ENCODE measurements around the gene INPPL1. TPM values are rescaled to one million over a fixed set of nuclear protein-coding genes. Genes with fewer than 3 reads are reported as not detected.

Gene INPPL1
- total RNA-seq, 3 donors from 2014 or later, result 122 to 205 (median 151) TPM

DNA sequence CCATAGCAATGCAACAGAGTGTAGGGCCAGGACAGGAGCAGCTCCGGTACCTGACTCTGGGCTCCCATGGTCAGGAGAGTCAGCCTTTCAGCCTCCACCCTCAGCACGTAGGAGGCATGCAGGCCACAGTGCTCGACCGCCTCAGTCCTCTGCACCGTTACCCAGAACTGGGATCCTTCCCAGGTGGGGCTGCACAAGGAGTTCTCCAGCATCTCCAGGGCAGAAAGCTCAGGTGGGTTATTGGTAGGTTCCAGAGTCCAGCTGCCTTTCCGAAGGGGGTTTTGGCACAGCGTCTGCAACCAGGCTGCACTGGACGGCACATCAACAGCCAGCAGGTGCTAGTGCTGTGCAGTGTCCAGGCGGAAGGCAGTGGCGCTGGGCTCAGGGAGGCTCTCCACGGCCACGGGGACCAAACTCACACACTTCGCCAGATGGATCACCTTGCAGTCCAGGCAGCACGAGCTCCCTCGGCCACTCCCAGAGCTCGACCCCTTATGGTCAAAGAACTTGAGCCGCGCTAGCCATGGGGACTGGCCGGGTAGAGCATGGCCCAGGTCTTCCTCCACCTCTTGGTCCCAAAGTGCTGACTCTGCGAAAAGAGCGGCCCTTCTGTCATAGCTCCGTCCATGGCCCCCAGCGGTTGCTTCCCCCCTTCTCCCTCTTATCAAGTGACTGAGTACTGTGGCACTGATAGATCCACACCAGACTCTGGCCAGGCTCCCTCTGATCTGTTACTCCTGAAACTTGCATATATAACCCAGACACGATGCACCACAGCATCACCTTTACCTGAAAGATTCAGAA is 26.3 kb downstream of the INPPL1 start:
- no peaks in the 10 kb centered on the region for H3K36me3 ChIP-seq (ENCODE audit: low read depth)

DNA sequence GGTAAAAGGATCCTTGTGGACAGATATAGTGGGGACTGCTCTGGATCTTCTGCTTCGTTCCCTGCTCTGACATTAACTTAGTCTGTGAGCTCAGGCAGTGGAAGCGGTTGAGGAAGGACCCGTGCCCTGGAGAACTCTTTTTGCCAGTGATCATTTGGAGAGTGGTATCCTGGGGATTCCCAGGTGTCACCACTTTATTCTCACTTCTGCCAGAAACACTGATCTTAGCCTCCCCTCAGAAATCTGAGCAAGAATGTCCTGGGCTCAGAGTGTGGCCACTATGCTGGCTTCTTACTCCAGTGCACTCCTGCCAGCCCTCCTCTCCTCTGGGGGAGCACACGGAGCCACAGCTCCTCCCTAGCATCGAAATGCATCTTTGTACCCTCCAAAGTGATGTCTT is 27.0 kb downstream of the INPPL1 start:
- ATAC-seq (no peak), DNase-seq (no peak)
- intact Hi-C loops (cut with DNase I, micrococcal nuclease), result no loop called here
- TF ChIP-seq, protein P1, sequence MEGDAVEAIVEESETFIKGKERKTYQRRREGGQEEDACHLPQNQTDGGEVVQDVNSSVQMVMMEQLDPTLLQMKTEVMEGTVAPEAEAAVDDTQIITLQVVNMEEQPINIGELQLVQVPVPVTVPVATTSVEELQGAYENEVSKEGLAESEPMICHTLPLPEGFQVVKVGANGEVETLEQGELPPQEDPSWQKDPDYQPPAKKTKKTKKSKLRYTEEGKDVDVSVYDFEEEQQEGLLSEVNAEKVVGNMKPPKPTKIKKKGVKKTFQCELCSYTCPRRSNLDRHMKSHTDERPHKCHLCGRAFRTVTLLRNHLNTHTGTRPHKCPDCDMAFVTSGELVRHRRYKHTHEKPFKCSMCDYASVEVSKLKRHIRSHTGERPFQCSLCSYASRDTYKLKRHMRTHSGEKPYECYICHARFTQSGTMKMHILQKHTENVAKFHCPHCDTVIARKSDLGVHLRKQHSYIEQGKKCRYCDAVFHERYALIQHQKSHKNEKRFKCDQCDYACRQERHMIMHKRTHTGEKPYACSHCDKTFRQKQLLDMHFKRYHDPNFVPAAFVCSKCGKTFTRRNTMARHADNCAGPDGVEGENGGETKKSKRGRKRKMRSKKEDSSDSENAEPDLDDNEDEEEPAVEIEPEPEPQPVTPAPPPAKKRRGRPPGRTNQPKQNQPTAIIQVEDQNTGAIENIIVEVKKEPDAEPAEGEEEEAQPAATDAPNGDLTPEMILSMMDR (IDR thresholded peaks at IDR 0.05), result no peak
- Histone ChIP-seq H3K36me3 (ENCODE audit: low read depth) (no peaks in the 10 kb centered on the region), H3K4me1 (ENCODE audit: low read depth) (no peaks in the 10 kb centered on the region), H3K4me3 (no peak overlapping the region), H3K9me3 (no peaks in the 10 kb centered on the region)

More for the DNA sequence above, 26.3 kb downstream of the INPPL1 start:
- Histone ChIP-seq H3K9me3 (no peaks in the 10 kb centered on the region), H3K4me3 (no peak overlapping the region), H3K4me1 (ENCODE audit: low read depth) (no peaks in the 10 kb centered on the region)
- DNase-seq (no peak), ATAC-seq (no peak)
- intact Hi-C loops (cut with DNase I, micrococcal nuclease), result no loop called here
- TF ChIP-seq, protein P1 (IDR thresholded peaks at IDR 0.05), result no peak

DNA sequence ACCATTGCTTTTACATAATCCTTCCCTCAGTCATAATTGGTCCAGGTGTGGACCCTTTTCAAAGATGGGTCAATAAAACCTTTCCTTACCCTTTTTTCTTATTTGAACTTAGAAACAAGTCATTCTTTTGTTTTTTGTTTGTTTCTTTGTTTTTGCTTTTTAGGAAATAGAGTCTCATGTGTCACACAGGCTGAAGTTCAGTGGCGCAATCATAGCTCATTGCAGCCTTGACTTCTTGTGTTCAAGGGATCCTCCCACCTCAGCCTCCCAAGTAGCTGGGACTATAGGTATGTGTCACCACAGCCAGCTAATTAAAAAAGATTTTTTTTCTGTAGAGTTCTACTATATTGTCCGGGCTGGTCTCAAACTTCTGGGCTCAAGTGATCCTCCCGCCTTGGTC is 28.8 kb downstream of the INPPL1 start:
- intact Hi-C loops (cut with DNase I, micrococcal nuclease), result no loop called here
- H3K36me3 ChIP-seq (ENCODE audit: low read depth), result no peaks in the 10 kb centered on the region
- no peak overlapping the region for H3K4me3 ChIP-seq
- no peaks in the 10 kb centered on the region for H3K9me3 ChIP-seq
- TF ChIP-seq, protein P1 (IDR thresholded peaks at IDR 0.05), result no peak
- H3K4me1 ChIP-seq (ENCODE audit: low read depth), result no peaks in the 10 kb centered on the region
- no peak for ATAC-seq
- DNase-seq, result no peak

DNA sequence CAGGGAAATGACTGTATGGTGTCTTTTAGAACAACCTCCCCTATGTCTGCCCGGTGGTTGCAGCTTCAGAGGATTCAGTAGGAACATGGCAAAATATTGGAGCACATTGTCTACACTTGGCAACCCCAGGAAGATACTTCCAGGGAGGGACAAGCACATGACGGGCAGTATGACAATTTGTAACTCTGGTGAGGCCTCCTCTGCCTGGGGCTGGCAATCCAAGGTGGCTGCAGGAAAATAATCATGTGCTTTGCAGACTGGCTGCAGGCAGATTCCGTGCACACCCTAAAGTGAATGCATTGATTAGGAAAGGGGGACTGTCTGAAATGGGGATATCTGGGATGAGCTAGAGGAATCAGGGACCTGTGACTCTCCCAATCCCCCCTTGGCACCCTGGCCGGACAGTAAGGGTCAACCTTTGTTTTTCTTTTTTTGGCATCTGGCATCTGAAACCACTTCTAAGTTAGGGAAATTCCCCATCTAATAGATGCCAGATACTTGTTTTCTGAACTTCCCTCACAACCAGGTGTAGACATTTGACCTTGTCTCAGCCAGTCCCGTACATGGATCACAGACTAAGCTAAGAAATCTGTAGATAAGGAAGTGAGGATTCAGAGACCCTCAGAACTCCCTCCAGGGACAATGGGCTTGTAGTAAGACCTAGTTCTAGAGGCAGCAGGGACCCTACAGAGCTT is 29.9 kb downstream of the INPPL1 start:
- DNase-seq (no peak), ATAC-seq (no peak)
- TF ChIP-seq, protein P1 (IDR thresholded peaks at IDR 0.05), result no peak
- Histone ChIP-seq H3K36me3 (ENCODE audit: low read depth) (no peaks in the 10 kb centered on the region), H3K9me3 (no peaks in the 10 kb centered on the region), H3K4me3 (no peak overlapping the region), H3K4me1 (ENCODE audit: low read depth) (no peaks in the 10 kb centered on the region)
- intact Hi-C loops (cut with DNase I, micrococcal nuclease), result no loop called here

DNA sequence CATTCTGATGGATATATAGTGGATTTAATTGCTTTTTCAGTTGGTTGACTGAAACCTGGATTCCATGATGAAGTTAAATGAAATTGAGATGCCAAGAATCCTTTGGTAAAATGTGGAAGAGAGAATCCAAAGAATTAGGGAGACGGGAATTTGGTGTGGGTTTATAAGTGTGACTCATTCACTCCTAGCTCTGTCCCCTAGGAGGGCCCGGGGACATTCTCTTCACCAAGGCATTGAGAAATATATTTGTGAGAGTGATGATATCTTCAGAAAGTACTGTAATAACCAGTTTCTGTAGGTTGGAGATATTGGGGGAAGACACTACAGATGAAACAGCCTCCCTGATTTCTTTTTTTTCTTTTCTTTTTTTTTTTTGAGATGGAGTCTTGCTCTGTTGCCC is 33.0 kb downstream of the INPPL1 start:
- intact Hi-C loops (cut with DNase I, micrococcal nuclease), result no loop called here
- ATAC-seq, result no peak
- TF ChIP-seq, protein P1 (IDR thresholded peaks at IDR 0.05), result no peak
- no peak for DNase-seq
- Histone ChIP-seq H3K9me3 (no peaks in the 10 kb centered on the region), H3K4me1 (ENCODE audit: low read depth) (no peaks in the 10 kb centered on the region), H3K4me3 (no peak overlapping the region), H3K36me3 (ENCODE audit: low read depth) (no peaks in the 10 kb centered on the region)

All from mucosa of descending colon (tissue), 3 donors.